Measurements from ENCODE around the gene CHID1.

The CHID1 gene

GRCh38 chr11:855796-856195 lies 54.8 kb downstream of the CHID1 start:
- peaks cover 11% of the 10 kb centered on the region for H3K27me3 ChIP-seq (ENCODE audit: control insufficient read depth, insufficient read depth, low read length)
- no peak overlapping the region for H3K4me3 ChIP-seq (ENCODE audit: low read length)
- peaks cover 12% of the 10 kb centered on the region for H3K4me1 ChIP-seq (ENCODE audit: control insufficient read depth, insufficient read depth, low read length)
- no peaks in the 10 kb centered on the region for H3K9me3 ChIP-seq (ENCODE audit: control insufficient read depth, low read length)
- H3K9ac ChIP-seq (ENCODE audit: low read length): no peak overlapping the region
- H3K36me3 ChIP-seq (ENCODE audit: control insufficient read depth, insufficient read depth, low read length): no peaks in the 10 kb centered on the region

DNA sequence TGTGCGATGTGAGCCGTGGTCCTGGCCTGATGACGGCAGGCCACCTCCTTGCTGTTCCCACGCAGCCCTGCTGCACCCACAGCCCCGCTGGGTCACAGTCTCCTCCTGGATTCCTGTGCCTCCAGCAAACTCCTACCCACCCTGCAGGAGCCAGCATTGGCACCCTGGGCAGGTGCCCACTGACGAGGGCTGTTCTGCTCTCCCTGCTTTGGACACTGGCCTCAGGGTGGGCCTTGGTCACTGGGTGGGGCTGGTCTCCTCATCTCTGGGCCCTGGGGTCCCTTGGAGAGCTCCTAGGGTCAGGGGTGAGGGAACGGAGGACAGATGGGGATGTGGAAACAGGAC lies 55.3 kb downstream of the CHID1 start:
- H3K9me3 ChIP-seq (ENCODE audit: control insufficient read depth, low read length): no peaks in the 10 kb centered on the region
- no peak overlapping the region for H3K9ac ChIP-seq (ENCODE audit: low read length)
- H3K27me3 ChIP-seq (ENCODE audit: control insufficient read depth, insufficient read depth, low read length): peaks cover 13% of the 10 kb centered on the region
- peaks cover 16% of the 10 kb centered on the region for H3K4me1 ChIP-seq (ENCODE audit: control insufficient read depth, insufficient read depth, low read length)
- H3K4me3 ChIP-seq (ENCODE audit: low read length): no peak overlapping the region
- no peaks in the 10 kb centered on the region for H3K36me3 ChIP-seq (ENCODE audit: control insufficient read depth, insufficient read depth, low read length)

DNA sequence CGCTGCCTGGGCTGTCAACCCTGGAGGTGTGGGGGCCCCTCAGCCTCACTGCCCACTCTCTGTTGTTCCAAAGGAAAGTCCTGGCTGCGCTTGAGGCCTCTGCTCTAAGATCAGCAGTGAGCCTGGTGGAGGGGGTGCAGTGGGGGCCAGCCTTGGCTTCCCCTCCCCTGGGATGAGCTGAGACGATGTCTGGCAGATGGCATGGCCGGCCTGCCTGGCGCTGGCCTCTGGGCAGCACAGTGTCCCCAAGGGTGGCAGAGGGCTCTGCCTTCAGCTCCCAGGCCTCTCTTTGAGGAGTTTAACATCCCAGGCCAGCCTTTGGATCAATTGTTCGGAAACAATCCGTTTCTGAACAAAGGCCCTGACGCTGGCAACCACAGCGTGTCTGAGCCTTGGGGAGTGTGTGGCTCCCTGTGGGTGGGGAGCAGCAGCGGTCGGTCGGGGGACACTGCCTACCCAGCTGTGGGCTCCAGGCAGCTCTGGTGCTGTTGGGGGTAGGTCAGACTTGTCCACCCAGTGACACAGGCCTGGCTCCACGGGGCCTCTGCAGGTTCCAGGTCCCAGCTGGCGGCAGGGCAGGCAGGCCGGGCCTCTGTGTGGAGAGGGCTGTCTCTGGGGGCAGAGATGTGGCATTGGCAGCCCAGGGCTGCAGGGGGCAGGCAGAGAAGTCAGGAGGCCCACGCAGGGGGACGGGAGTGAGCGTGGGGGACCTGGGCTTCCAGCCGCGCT lies 55.8 kb downstream of the CHID1 start:
- peaks cover 14% of the 10 kb centered on the region for H3K4me1 ChIP-seq (ENCODE audit: control insufficient read depth, insufficient read depth, low read length)
- peaks cover 17% of the 10 kb centered on the region for H3K27me3 ChIP-seq (ENCODE audit: control insufficient read depth, insufficient read depth, low read length)
- H3K9ac ChIP-seq (ENCODE audit: low read length): no peak overlapping the region
- no peaks in the 10 kb centered on the region for H3K36me3 ChIP-seq (ENCODE audit: control insufficient read depth, insufficient read depth, low read length)
- H3K9me3 ChIP-seq (ENCODE audit: control insufficient read depth, low read length): no peaks in the 10 kb centered on the region
- H3K4me3 ChIP-seq (ENCODE audit: low read length): no peak overlapping the region

DNA sequence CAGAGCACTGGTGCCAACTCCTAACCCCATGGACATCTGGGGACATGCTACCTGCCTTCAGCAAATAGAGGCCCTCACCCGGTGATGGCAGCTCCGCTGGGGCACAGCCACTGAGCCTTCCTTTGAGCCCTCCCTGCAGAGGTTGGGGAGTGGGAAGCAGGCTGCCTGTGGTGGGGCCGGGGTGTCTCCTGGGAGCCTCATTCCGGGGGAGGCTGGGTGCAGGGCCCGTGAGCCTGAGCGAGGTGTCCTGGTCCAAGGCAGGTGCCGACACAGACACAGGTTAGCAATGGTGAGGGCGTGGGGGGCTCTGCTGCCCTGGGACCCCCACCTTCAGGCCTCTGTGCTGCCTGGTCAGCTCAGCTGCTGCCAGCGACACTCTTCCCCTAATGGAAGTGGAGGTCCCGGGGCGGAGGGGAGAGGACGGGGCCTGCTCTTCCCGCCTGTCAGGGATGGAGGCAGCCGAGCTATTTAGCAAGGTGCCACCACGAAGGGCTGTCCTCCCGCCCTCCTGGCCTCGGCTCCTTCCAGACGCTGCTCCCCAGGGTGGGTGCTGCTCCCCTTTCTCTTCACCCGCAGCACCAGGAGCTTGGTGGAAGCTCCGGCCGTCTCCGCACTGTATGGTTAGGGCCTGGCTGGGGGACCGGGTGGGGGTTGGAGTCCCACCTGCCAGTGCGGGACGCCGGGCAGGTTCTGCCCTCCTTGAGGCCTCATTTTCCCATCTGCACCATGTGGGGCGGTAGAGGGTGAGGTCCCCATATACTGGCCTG lies 56.7 kb downstream of the CHID1 start:
- no peak overlapping the region for H3K9ac ChIP-seq (ENCODE audit: low read length)
- H3K9me3 ChIP-seq (ENCODE audit: control insufficient read depth, low read length): no peaks in the 10 kb centered on the region
- H3K27me3 ChIP-seq (ENCODE audit: control insufficient read depth, insufficient read depth, low read length): peaks cover 23% of the 10 kb centered on the region
- H3K4me3 ChIP-seq (ENCODE audit: low read length): no peak overlapping the region
- peaks cover 15% of the 10 kb centered on the region for H3K4me1 ChIP-seq (ENCODE audit: control insufficient read depth, insufficient read depth, low read length)
- no peaks in the 10 kb centered on the region for H3K36me3 ChIP-seq (ENCODE audit: control insufficient read depth, insufficient read depth, low read length)

- Histone ChIP-seq H3K9me3 (ENCODE audit: control insufficient read depth, low read length) (no peaks in the 10 kb centered on the region), H3K4me1 (ENCODE audit: control insufficient read depth, insufficient read depth, low read length) (peaks cover 23% of the 10 kb centered on the region), H3K36me3 (ENCODE audit: control insufficient read depth, insufficient read depth, low read length) (no peaks in the 10 kb centered on the region), H3K9ac (ENCODE audit: low read length) (no peak overlapping the region), H3K4me3 (ENCODE audit: low read length) (no peak overlapping the region), H3K27me3 (ENCODE audit: control insufficient read depth, insufficient read depth, low read length) (peaks cover 34% of the 10 kb centered on the region)
Observed at GRCh38 chr11:852762-853161, 57.8 kb downstream of the CHID1 start.

DNA sequence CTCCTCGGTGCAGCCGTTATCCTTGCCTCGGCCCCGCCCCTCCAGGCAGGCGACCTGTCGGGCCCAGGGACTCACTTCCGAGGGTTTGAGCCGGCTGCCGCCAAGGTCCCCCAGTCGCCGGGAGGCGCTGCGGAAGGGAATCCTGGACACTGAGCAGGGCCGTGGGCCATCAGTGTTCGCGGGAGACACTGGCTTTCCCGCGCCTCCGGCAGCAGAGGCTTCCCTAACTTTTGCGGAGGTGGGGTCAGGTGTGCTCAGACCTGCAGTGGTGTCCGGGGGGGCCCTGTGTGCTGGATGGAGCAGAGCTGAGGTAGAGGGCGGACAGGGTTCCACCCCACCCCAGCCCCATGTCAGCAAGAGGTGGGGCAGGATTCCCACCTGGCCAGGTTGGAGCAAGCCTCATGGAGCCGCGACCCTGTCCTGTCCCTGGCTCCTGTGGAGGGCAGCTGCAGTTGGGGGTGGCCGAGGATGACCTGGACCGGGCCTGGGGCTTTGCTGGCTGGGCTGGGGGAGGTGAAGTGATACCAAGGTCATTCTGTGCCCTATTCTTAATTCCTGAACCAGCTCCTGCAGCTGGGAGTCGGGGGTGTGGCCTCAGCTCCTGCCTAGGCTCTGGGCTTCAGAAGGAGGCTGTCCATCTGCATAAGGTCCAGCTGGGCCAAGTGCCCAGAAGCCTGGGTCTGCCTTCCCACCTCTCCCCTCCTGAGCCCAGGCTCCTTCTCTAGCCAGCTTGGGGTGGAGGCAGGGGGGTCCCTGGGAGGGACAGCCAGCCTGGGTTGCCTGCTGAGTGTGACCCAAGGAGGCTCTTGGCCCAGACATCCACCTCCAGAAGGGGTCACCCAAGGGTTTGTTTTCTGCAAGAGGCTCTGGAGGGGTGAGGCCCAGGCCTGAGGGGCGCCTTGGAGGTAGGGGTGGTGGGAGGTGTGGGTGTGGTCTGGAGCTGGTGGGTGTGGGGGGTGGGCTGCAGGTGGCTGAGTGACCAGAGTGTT lies 59.5 kb downstream of the CHID1 start:
- Histone ChIP-seq H3K36me3 (ENCODE audit: control insufficient read depth, insufficient read depth, low read length) (no peaks in the 10 kb centered on the region), H3K4me3 (ENCODE audit: low read length) (no peak overlapping the region), H3K27me3 (ENCODE audit: control insufficient read depth, insufficient read depth, low read length) (peaks cover 40% of the 10 kb centered on the region), H3K9ac (ENCODE audit: low read length) (no peak overlapping the region), H3K4me1 (ENCODE audit: control insufficient read depth, insufficient read depth, low read length) (peaks cover 23% of the 10 kb centered on the region), H3K9me3 (ENCODE audit: control insufficient read depth, low read length) (no peaks in the 10 kb centered on the region)

GRCh38 chr11:849951-850774 lies 60.4 kb downstream of the CHID1 start:
- no peaks in the 10 kb centered on the region for H3K9me3 ChIP-seq (ENCODE audit: control insufficient read depth, low read length)
- H3K27me3 ChIP-seq (ENCODE audit: control insufficient read depth, insufficient read depth, low read length): peaks cover 40% of the 10 kb centered on the region
- no peak overlapping the region for H3K9ac ChIP-seq (ENCODE audit: low read length)
- peaks cover 30% of the 10 kb centered on the region for H3K4me1 ChIP-seq (ENCODE audit: control insufficient read depth, insufficient read depth, low read length)
- no peak overlapping the region for H3K4me3 ChIP-seq (ENCODE audit: low read length)
- no peaks in the 10 kb centered on the region for H3K36me3 ChIP-seq (ENCODE audit: control insufficient read depth, insufficient read depth, low read length)

GRCh38 chr11:849104-849824 lies 61.3 kb downstream of the CHID1 start:
- H3K9ac ChIP-seq (ENCODE audit: low read length): no peak overlapping the region
- no peak overlapping the region for H3K4me3 ChIP-seq (ENCODE audit: low read length)
- peaks cover 40% of the 10 kb centered on the region for H3K27me3 ChIP-seq (ENCODE audit: control insufficient read depth, insufficient read depth, low read length)
- no peaks in the 10 kb centered on the region for H3K36me3 ChIP-seq (ENCODE audit: control insufficient read depth, insufficient read depth, low read length)
- no peaks in the 10 kb centered on the region for H3K9me3 ChIP-seq (ENCODE audit: control insufficient read depth, low read length)
- H3K4me1 ChIP-seq (ENCODE audit: control insufficient read depth, insufficient read depth, low read length): peaks cover 39% of the 10 kb centered on the region

DNA sequence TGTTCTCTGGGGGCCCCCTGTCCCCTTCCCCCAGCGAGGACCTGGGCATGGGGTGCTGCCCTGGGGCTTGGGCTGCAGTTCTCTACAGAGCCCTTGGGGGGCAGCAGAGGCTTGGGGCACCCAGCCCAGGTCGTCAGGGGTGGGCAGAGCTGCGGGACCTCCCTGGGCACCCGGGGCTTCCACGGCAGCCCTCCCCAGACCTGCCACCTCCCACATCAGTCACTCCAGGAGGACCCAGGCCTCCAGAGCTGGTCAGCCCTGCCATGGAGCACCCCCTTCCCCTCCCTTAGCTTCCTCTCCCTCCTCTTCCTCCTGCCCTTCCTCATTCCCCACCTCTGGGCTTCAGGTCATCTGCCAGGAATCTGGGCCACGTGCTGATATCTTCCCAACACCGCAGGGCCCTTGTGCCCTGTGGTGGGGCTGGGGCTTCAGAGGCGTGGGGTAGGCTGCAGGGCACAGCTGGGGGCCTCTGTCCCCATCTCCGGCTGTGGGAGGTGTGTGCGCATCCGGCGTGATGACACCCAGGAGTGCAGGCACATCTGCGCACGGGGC lies 62.2 kb downstream of the CHID1 start:
- no peak overlapping the region for H3K4me3 ChIP-seq (ENCODE audit: low read length)
- H3K27me3 ChIP-seq (ENCODE audit: control insufficient read depth, insufficient read depth, low read length): peaks cover 41% of the 10 kb centered on the region
- no peaks in the 10 kb centered on the region for H3K36me3 ChIP-seq (ENCODE audit: control insufficient read depth, insufficient read depth, low read length)
- H3K9ac ChIP-seq (ENCODE audit: low read length): no peak overlapping the region
- H3K9me3 ChIP-seq (ENCODE audit: control insufficient read depth, low read length): no peaks in the 10 kb centered on the region
- H3K4me1 ChIP-seq (ENCODE audit: control insufficient read depth, insufficient read depth, low read length): peaks cover 47% of the 10 kb centered on the region

- Histone ChIP-seq H3K4me1 (ENCODE audit: control insufficient read depth, insufficient read depth, low read length) (peaks cover 51% of the 10 kb centered on the region), H3K4me3 (ENCODE audit: low read length) (no peak overlapping the region), H3K9me3 (ENCODE audit: control insufficient read depth, low read length) (no peaks in the 10 kb centered on the region), H3K27me3 (ENCODE audit: control insufficient read depth, insufficient read depth, low read length) (peaks cover 44% of the 10 kb centered on the region), H3K9ac (ENCODE audit: low read length) (no peak overlapping the region), H3K36me3 (ENCODE audit: control insufficient read depth, insufficient read depth, low read length) (no peaks in the 10 kb centered on the region)
Observed at GRCh38 chr11:847876-848275, 62.7 kb downstream of the CHID1 start.
